H9 (cell line): Measurements from ENCODE around the gene CD48. TPM values are rescaled to one million over a fixed set of nuclear protein-coding genes. Genes with fewer than 3 reads are reported as not detected.

Experiments
- DNase-seq: peaks from one replicate; pipeline ENCODE4 v3.0.0-alpha.2; 2017
- H2AFZ ChIP-seq: one replicate; pipeline ENCODE4 v1.6.1; 2013; ENCODE audit warnings: mild to moderate bottlenecking, low read length, control low read depth, moderate library complexity
- H2AK5ac ChIP-seq: 2 replicates; pipeline ENCODE4 v1.6.1; 2013; ENCODE audit warnings: low read length, control low read depth, mixed read lengths; ENCODE audit not compliant: insufficient read length
- H2BK120ac ChIP-seq: one replicate; pipeline ENCODE4 v1.6.1; 2013; ENCODE audit warnings: low read depth, mild to moderate bottlenecking, low read length, control low read depth, inconsistent platforms; ENCODE audit not compliant: poor library complexity, severe bottlenecking
- H2BK12ac ChIP-seq: 2 replicates; pipeline ENCODE4 v1.6.1; 2013; ENCODE audit warnings: low read length, control low read depth, mixed read lengths, low read depth; ENCODE audit not compliant: insufficient read length
- H2BK15ac ChIP-seq: 2 replicates; pipeline ENCODE4 v1.6.1; 2013; ENCODE audit warnings: low read depth, low read length, control low read depth
- H2BK20ac ChIP-seq: one replicate; pipeline ENCODE4 v1.6.1; 2013; ENCODE audit warnings: low read depth, mild to moderate bottlenecking, low read length, control low read depth, inconsistent platforms; ENCODE audit not compliant: poor library complexity, severe bottlenecking
- H2BK5ac ChIP-seq: 2 replicates; pipeline ENCODE4 v1.6.1; 2013; ENCODE audit warnings: low read length, control low read depth, mixed read lengths; ENCODE audit not compliant: insufficient read length
- H3K14ac ChIP-seq: 2 replicates; pipeline ENCODE4 v1.6.1; 2013; ENCODE audit warnings: low read length, control low read depth; ENCODE audit not compliant: insufficient read depth
- H3K18ac ChIP-seq: 2 replicates; pipeline ENCODE4 v1.6.1; 2013; ENCODE audit warnings: low read depth, mild to moderate bottlenecking, mixed read lengths, low read length, control low read depth; ENCODE audit not compliant: insufficient read length
- H3K23ac ChIP-seq: 2 replicates; pipeline ENCODE4 v1.6.1; 2013; ENCODE audit warnings: low read length, control low read depth, mixed read lengths, low read depth; ENCODE audit not compliant: insufficient read length
- H3K23me2 ChIP-seq: 2 replicates; pipeline ENCODE4 v1.6.1; 2013; ENCODE audit warnings: low read depth, mild to moderate bottlenecking, mixed read lengths, low read length, control low read depth; ENCODE audit not compliant: insufficient read length, poor library complexity, severe bottlenecking
- H3K27ac ChIP-seq: 2 replicates; pipeline ENCODE4 v1.5.1; 2013; ENCODE audit warnings: low read length, control low read depth, mixed read lengths, low read depth; ENCODE audit not compliant: insufficient read length
- H3K27me3 ChIP-seq: 2 replicates; pipeline ENCODE4 v1.6.1; 2013; ENCODE audit warnings: low read length, control low read depth, inconsistent platforms; ENCODE audit not compliant: insufficient read depth
- H3K4ac ChIP-seq: 2 replicates; pipeline ENCODE4 v1.6.1; 2013; ENCODE audit warnings: low read depth, mild to moderate bottlenecking, control low read depth, inconsistent platforms, low read length, moderate library complexity
- H3K4me1 ChIP-seq: 2 replicates; pipeline ENCODE4 v1.6.1; 2013; ENCODE audit warnings: low read length, control low read depth, inconsistent platforms; ENCODE audit not compliant: insufficient read depth
- H3K4me2 ChIP-seq: 2 replicates; pipeline ENCODE4 v1.6.1; 2013; ENCODE audit warnings: low read length, control low read depth, mixed read lengths; ENCODE audit not compliant: insufficient read length, insufficient read depth
- H3K56ac ChIP-seq: 2 replicates; pipeline ENCODE4 v1.6.1; 2013; ENCODE audit warnings: low read depth, mild to moderate bottlenecking, mixed read lengths, low read length, control low read depth; ENCODE audit not compliant: insufficient read length
- H3K79me1 ChIP-seq: 2 replicates; pipeline ENCODE4 v1.6.1; 2013; ENCODE audit warnings: low read depth, mild to moderate bottlenecking, moderate library complexity, low read length, control low read depth, inconsistent platforms; ENCODE audit not compliant: insufficient read depth, poor library complexity, severe bottlenecking
- H3K79me2 ChIP-seq: 2 replicates; pipeline ENCODE4 v1.6.1; 2013; ENCODE audit warnings: low read length, control low read depth, inconsistent platforms; ENCODE audit not compliant: insufficient read depth
- H3K9ac ChIP-seq: 2 replicates; pipeline ENCODE4 v1.6.1; 2013; ENCODE audit warnings: low read length, control low read depth, mixed read lengths; ENCODE audit not compliant: insufficient read length; ENCODE audit errors: extremely low read depth
- H3K9me3 ChIP-seq: one replicate; pipeline ENCODE4 v1.6.1; 2013; ENCODE audit warnings: low read depth, low read length, inconsistent platforms; ENCODE audit not compliant: control insufficient read depth
- H3T11ph ChIP-seq: one replicate; pipeline ENCODE4 v1.6.1; 2013; ENCODE audit warnings: mild to moderate bottlenecking, low read length, control low read depth, inconsistent platforms
- H4K20me1 ChIP-seq: one replicate; pipeline ENCODE4 v1.6.1; 2013; ENCODE audit not compliant: control insufficient read depth, insufficient read length, insufficient read depth
- H4K5ac ChIP-seq: 2 replicates; pipeline ENCODE4 v1.6.1; 2013; ENCODE audit warnings: low read depth, mild to moderate bottlenecking, mixed read lengths, low read length, control low read depth; ENCODE audit not compliant: insufficient read length
- H4K8ac ChIP-seq: replicated peaks from 2 replicates; pipeline ENCODE4 v1.6.1; 2013; ENCODE audit warnings: low read length, control low read depth, mixed read lengths, low read depth; ENCODE audit not compliant: insufficient read length
- H4K91ac ChIP-seq: 2 replicates; pipeline ENCODE4 v1.6.1; 2013; ENCODE audit warnings: low read depth, mild to moderate bottlenecking, moderate library complexity, mixed read lengths, low read length, control low read depth; ENCODE audit not compliant: insufficient read length
- H3K27ac Mint-ChIP-seq, 3 experiments: 2 replicates in 2 of 3; 3 replicates in 1 of 3; pipeline ENCODE4 v1.8.0; 2020 to 2021; ENCODE audit warnings: mixed read lengths in 3 of 3, mild to moderate bottlenecking in 1 of 3, moderate library complexity in 1 of 3
- H3K27me3 Mint-ChIP-seq: 2 replicates; pipeline ENCODE4 v1.8.0; 2021; ENCODE audit warnings: low read depth, mild to moderate bottlenecking, moderate library complexity, mixed read lengths
- H3K36me3 Mint-ChIP-seq, 3 experiments: 2 replicates in 2 of 3; 3 replicates in 1 of 3; pipeline ENCODE4 v1.8.0; 2020 to 2021; ENCODE audit warnings: low read depth in 3 of 3, mixed read lengths in 3 of 3; ENCODE audit not compliant: insufficient read depth in 1 of 3
- H3K4me1 Mint-ChIP-seq, 2 experiments: 2 replicates each; pipeline ENCODE4 v1.8.0; 2020; ENCODE audit warnings: mixed read lengths in 2 of 2
- H3K4me3 Mint-ChIP-seq, 2 experiments: 2 replicates in 1 of 2; 3 replicates in 1 of 2; pipeline ENCODE4 v1.8.0; 2020 to 2021; ENCODE audit warnings: mild to moderate bottlenecking in 2 of 2, mixed read lengths in 2 of 2, moderate library complexity in 1 of 2
- H3K9me3 Mint-ChIP-seq, 2 experiments: 2 replicates in 1 of 2; 3 replicates in 1 of 2; pipeline ENCODE4 v1.8.0; 2020; ENCODE audit warnings: mild to moderate bottlenecking in 2 of 2, mixed read lengths in 2 of 2, moderate library complexity in 1 of 2
- WGBS: extraction: QIAGEN DNeasy Blood & Tissue Kit; methylation state at CpG from one replicate; pipeline ENCODE4 v1.1.7; 2013; ENCODE audit warnings: missing lambda C conversion rate, low lambda C conversion rate, mixed read lengths; ENCODE audit not compliant: insufficient read length; ENCODE audit errors: extremely low coverage; 5-methylcytosine and 5-hydroxymethylcytosine counted together
- total RNA-seq: library from RNA; stranded (reverse); gene quantifications from 2 replicates; pipeline ENCODE4 v1.2.1, GENCODE V29; 2021
- TF ChIP-seq, protein P1 (sequence below): fragments of 200-600 bp; sonication (generic); conservative IDR thresholded peaks from 3 replicates; pipeline ENCODE4 v1.8.0; 2021; ENCODE audit warnings: antibody characterized with exemption, mild to moderate bottlenecking

Gene CD48
- total RNA-seq, 1 experiment from 2014 or later = not detected

GRCh38 chr1:160708801-160709200, 2.8 kb downstream of the CD48 start:
- H3K27me3 ChIP-seq = no peaks in the 10 kb centered on the region
- H2AK5ac ChIP-seq = no peak overlapping the region
- H4K20me1 ChIP-seq = no peaks in the 10 kb centered on the region
- WGBS = no CpG with 5 or more reads among the region's 4 CpGs
- no peak overlapping the region for H3K9ac ChIP-seq
- no peak overlapping the region for H3K56ac ChIP-seq
- H2BK15ac ChIP-seq = no peak overlapping the region
- no peak overlapping the region for H4K5ac ChIP-seq
- no peak overlapping the region for H3K4me2 ChIP-seq
- H3K4me1 Mint-ChIP-seq = peaks cover 2% of the 10 kb centered on the region in 2 experiments; a peak in 2 of 4 replicates
- no peak overlapping the region for H2BK120ac ChIP-seq
- H2BK20ac ChIP-seq = no peak overlapping the region
- peaks cover 1% of the 10 kb centered on the region; the same call in 1 of the 2 replicates for H3K27me3 Mint-ChIP-seq
- H3K4ac ChIP-seq = no peak overlapping the region
- no peaks in the 10 kb centered on the region for H3K79me2 ChIP-seq
- no peaks in the 10 kb centered on the region for H3K36me3 Mint-ChIP-seq
- no peak overlapping the region for H2AFZ ChIP-seq
- no peak for DNase-seq
- H3K14ac ChIP-seq = no peak overlapping the region
- no peak overlapping the region for H3K18ac ChIP-seq
- H3K27ac ChIP-seq = no peak overlapping the region
- no peaks in the 10 kb centered on the region for H3K4me1 ChIP-seq
- no peaks in the 10 kb centered on the region for H3K79me1 ChIP-seq
- H3K4me3 Mint-ChIP-seq = no peak overlapping the region
- TF ChIP-seq, protein P1, sequence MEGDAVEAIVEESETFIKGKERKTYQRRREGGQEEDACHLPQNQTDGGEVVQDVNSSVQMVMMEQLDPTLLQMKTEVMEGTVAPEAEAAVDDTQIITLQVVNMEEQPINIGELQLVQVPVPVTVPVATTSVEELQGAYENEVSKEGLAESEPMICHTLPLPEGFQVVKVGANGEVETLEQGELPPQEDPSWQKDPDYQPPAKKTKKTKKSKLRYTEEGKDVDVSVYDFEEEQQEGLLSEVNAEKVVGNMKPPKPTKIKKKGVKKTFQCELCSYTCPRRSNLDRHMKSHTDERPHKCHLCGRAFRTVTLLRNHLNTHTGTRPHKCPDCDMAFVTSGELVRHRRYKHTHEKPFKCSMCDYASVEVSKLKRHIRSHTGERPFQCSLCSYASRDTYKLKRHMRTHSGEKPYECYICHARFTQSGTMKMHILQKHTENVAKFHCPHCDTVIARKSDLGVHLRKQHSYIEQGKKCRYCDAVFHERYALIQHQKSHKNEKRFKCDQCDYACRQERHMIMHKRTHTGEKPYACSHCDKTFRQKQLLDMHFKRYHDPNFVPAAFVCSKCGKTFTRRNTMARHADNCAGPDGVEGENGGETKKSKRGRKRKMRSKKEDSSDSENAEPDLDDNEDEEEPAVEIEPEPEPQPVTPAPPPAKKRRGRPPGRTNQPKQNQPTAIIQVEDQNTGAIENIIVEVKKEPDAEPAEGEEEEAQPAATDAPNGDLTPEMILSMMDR = no peak
- no peaks in the 10 kb centered on the region for H3K9me3 ChIP-seq
- H2BK12ac ChIP-seq = no peak overlapping the region
- H3K27ac Mint-ChIP-seq = no peak overlapping the region
- H3T11ph ChIP-seq = no peak overlapping the region
- no peak overlapping the region for H3K23ac ChIP-seq
- H4K8ac ChIP-seq = no peak overlapping the region
- no peaks in the 10 kb centered on the region for H3K9me3 Mint-ChIP-seq
- no peak overlapping the region for H2BK5ac ChIP-seq
- H4K91ac ChIP-seq = no peak overlapping the region
- no peaks in the 10 kb centered on the region for H3K23me2 ChIP-seq
